GM12878 (cell line): ENCODE measurements around the gene CPLANE2. TPM values are rescaled to one million over a fixed set of nuclear protein-coding genes. Genes with fewer than 3 reads are reported as not detected.

Experiments
- ATAC-seq: fragments of 200-7000 bp; cut with Tn5 transposase; 3 replicates; pipeline ENCODE4 v1.9.1; 2020; ENCODE audit warnings: mild to moderate bottlenecking, moderate library complexity
- BruUV-seq: library from RNA; stranded (reverse); fragments of 400-500 nt; replicated peaks from 2 replicates; lab custom pipeline; 2021; lab: Mats Ljungman, UMichigan
- CTCF ChIA-PET: fragments of 300-600 bp; sonication (Branson Sonifier 250); formaldehyde crosslinking; extraction: SDS; loops from one replicate; lab custom pipeline; 2021; ENCODE audit warnings: inconsistent platforms; lab: Yijun Ruan, JAX
- POLR2A ChIA-PET: fragments of 350-600 bp; formaldehyde crosslinking; extraction: SDS; loops from one replicate; lab custom pipeline; 2021; ENCODE audit warnings: inconsistent platforms; lab: Charles Lee
- RAD21 ChIA-PET: fragments of 300-600 bp; sonication (Branson Sonifier 250); formaldehyde crosslinking; loops from one replicate; lab custom pipeline; 2023; ENCODE audit warnings: antibody characterized with exemption; ENCODE audit not compliant: unreplicated experiment; lab: Charles Lee
- SMC1A ChIA-PET: fragments of 300-600 bp; sonication (Branson Sonifier 250); formaldehyde crosslinking; loops from one replicate; lab custom pipeline; 2023; ENCODE audit not compliant: unreplicated experiment, uncharacterized antibody; lab: Charles Lee
- DNase-seq: peaks from one replicate; pipeline ENCODE4 v3.0.0-alpha.2; 2011; ENCODE audit warnings: low read depth, low spot score
- FAIRE-seq: peaks from 3 replicates; lab custom pipeline; 2011; peaks lifted over from hg19 to GRCh38; lab: Jason Lieb, UNC
- H2AFZ ChIP-seq: 2 replicates; pipeline ENCODE4 v1.6.0; 2011; ENCODE audit warnings: low read depth, low read length, control low read depth; ENCODE audit not compliant: control insufficient read depth
- H3K27ac ChIP-seq: 2 replicates; pipeline ENCODE4 v1.5.1; 2011; ENCODE audit warnings: control low read depth; ENCODE audit not compliant: control insufficient read depth, insufficient read depth
- H3K27me3 ChIP-seq, 2 experiments: replicated peaks in 1 of 2; 2 replicates each; pipeline versions ENCODE4 v1.6.0 to v1.6.1; 2011; ENCODE audit warnings: low read length in 1 of 2; ENCODE audit not compliant: control insufficient read depth in 2 of 2, insufficient read depth in 2 of 2
- H3K36me3 ChIP-seq, 2 experiments: 2 replicates each; pipeline ENCODE4 v1.5.1; 2011; ENCODE audit warnings: low read length in 1 of 2; ENCODE audit not compliant: control insufficient read depth in 2 of 2, insufficient read depth in 2 of 2
- H3K4me1 ChIP-seq: 2 replicates; pipeline ENCODE4 v1.6.1; 2011; ENCODE audit warnings: mild to moderate bottlenecking, low read length, moderate library complexity, mixed read lengths; ENCODE audit not compliant: control insufficient read depth, insufficient read depth
- H3K4me2 ChIP-seq: 2 replicates; pipeline ENCODE4 v1.6.0; 2011; ENCODE audit warnings: control low read depth; ENCODE audit not compliant: control insufficient read depth, insufficient read depth
- H3K4me3 ChIP-seq: fragments of 200-600 bp; sonication (generic); 2 replicates; pipeline ENCODE4 v1.5.1; 2016
- H3K79me2 ChIP-seq: 2 replicates; pipeline ENCODE4 v1.6.0; 2011; ENCODE audit warnings: low read length; ENCODE audit not compliant: control insufficient read depth, insufficient read depth
- H3K9ac ChIP-seq: 2 replicates; pipeline ENCODE4 v1.8.0; 2011; ENCODE audit warnings: low read length, control low read depth, mixed read lengths; ENCODE audit not compliant: control insufficient read depth, insufficient read depth
- H3K9me3 ChIP-seq: replicated peaks from 3 replicates; pipeline ENCODE4 v1.5.1; 2011; ENCODE audit warnings: mild to moderate bottlenecking, low read length; ENCODE audit not compliant: control insufficient read depth, insufficient read depth
- H4K20me1 ChIP-seq: 2 replicates; pipeline ENCODE4 v1.6.0; 2011; ENCODE audit not compliant: control insufficient read depth, insufficient read depth
- CUX1 ChIP-seq: IDR thresholded peaks from 2 replicates; pipeline ENCODE4 v1.6.1; 2012; ENCODE audit warnings: improper control_type of control experiment, low read depth, low read length; ENCODE audit not compliant: insufficient replicate concordance
- FOXM1 ChIP-seq: IDR thresholded peaks from 2 replicates; pipeline ENCODE4 v1.6.1; 2012; ENCODE audit warnings: low read depth, mild to moderate bottlenecking, inconsistent platforms, low read length, moderate library complexity
- JUNB ChIP-seq: IDR thresholded peaks from 2 replicates; pipeline ENCODE4 v1.6.1; 2016; ENCODE audit warnings: antibody characterized with exemption, mild to moderate bottlenecking
- KDM1A ChIP-seq: fragments of 200-600 bp; sonication (generic); IDR thresholded peaks from 2 replicates; pipeline ENCODE4 v1.6.1; 2016; ENCODE audit warnings: borderline replicate concordance
- NR2F1 ChIP-seq: fragments of 450-650 bp; conservative IDR thresholded peaks from 2 replicates; pipeline ENCODE4 v1.6.1; 2017; ENCODE audit warnings: mild to moderate bottlenecking
- PAX8 ChIP-seq: fragments of 450-650 bp; IDR thresholded peaks from 2 replicates; pipeline ENCODE4 v1.6.1; 2017; ENCODE audit warnings: mild to moderate bottlenecking, moderate library complexity
- PKNOX1 ChIP-seq: fragments of 450-650 bp; IDR thresholded peaks from 2 replicates; pipeline ENCODE4 v1.6.1; 2016; ENCODE audit warnings: mild to moderate bottlenecking
- SKIL ChIP-seq: fragments of 450-650 bp; IDR thresholded peaks from 2 replicates; pipeline ENCODE4 v1.6.1; 2017; ENCODE audit warnings: mild to moderate bottlenecking, low read depth, inconsistent platforms; ENCODE audit not compliant: poor library complexity, severe bottlenecking
- SMAD5 ChIP-seq: IDR thresholded peaks from 2 replicates; pipeline ENCODE4 v1.6.1; 2016; ENCODE audit warnings: antibody characterized with exemption, low read depth
- SUPT20H ChIP-seq: IDR thresholded peaks from 2 replicates; pipeline ENCODE4 v1.6.1; 2011; ENCODE audit warnings: low read depth, mild to moderate bottlenecking, low read length, moderate library complexity, borderline replicate concordance; ENCODE audit not compliant: control insufficient read depth
- ZNF687 ChIP-seq: fragments of 450-650 bp; IDR thresholded peaks from 2 replicates; pipeline ENCODE4 v1.6.1; 2017; ENCODE audit warnings: mild to moderate bottlenecking, moderate library complexity
- WGBS: methylation state at CpG from one replicate; pipeline ENCODE4 v1.1.6; 2016; ENCODE audit warnings: low lambda C conversion rate; ENCODE audit not compliant: insufficient replicate concordance, insufficient coverage; ENCODE audit errors: missing lambda C conversion rate; 5-methylcytosine and 5-hydroxymethylcytosine counted together
- in situ Hi-C: fragments of 300-500 bp; cut with MboI; formaldehyde crosslinking; loops from 9 replicates; pipeline ENCODE4 v1.14.3; 2018; ENCODE audit warnings: mixed read lengths
- intact Hi-C: fragments of 100-400 bp; cut with micrococcal nuclease; formaldehyde crosslinking; loops from one replicate; pipeline ENCODE4 v1.14.2; 2022; ENCODE audit not compliant: unreplicated experiment
- polyA plus RNA-seq, 11 experiments: library from polyadenylated mRNA; depleted of rRNA in 4 of 11; unstranded in 6 of 11; stranded (reverse) in 5 of 11; fragments of >200 nt; fragmentation: Nextera tagmentation in 4 of 11; fragmentation: Illumina TruSeq in 1 of 11; extraction: Ambion mirVana in 4 of 11; extraction: Trizol in 1 of 11; gene quantifications; 1 replicate in 1 of 11; 2 replicates in 10 of 11; pipeline versions ENCODE4 v1.2.1 to v1.2.3, GENCODE V29; 2011 to 2016; ENCODE audit warnings: inconsistent platforms in 2 of 11, missing spikeins in 2 of 11, low read depth in 1 of 11
- total RNA-seq, 4 experiments: library from RNA; depleted of rRNA in 3 of 4; stranded (reverse); fragments of >200 nt in 3 of 4; fragmentation: Illumina TruSeq in 1 of 4; extraction: Trizol in 1 of 4; gene quantifications; 2 replicates each; pipeline versions ENCODE4 v1.2.1 to v1.2.3, GENCODE V29; 2013 to 2021

The CPLANE2 gene
- total and polyA plus RNA-seq, 10 of the 15 experiments (the other 5 are each of a cell fraction or from before 2014, with no cell fraction given) = 0.09 to 4.5 (median 2.3) TPM; not detected in 1

- Histone ChIP-seq H2AFZ (no peak overlapping the region), H3K9me3 (no peaks in the 10 kb centered on the region), H3K9ac (no peak overlapping the region), H4K20me1 (no peaks in the 10 kb centered on the region), H3K27me3 (no peaks in the 10 kb centered on the region), H3K4me2 (no peak overlapping the region), H3K4me1 (peaks cover 3% of the 10 kb centered on the region), H3K36me3 (0 out of 4 replicates have a peak, but pooled peaks cover under 1 to 2% of the 10 kb centered on the region in 2 experiments), H3K27ac (no peak overlapping the region), H3K4me3 (no peak overlapping the region), H3K79me2 (no peaks in the 10 kb centered on the region)
- DNase-seq = no peak
- FAIRE-seq = no peak
- POLR2A ChIA-PET = no interaction called here
- in situ Hi-C loops (loop anchor here (5.0 kb wide), 1 partner anchor 166 kb away; no protein-coding TSS in a partner anchor), intact Hi-C loops (no loop called here)
- CTCF ChIA-PET = interaction anchor here (1.0 to 4.7 kb wide), 10 partner anchors 9 to 164 kb away, joined by 3 to 40 read pairs (median 6); partner anchors contain the start of gene FBXO42
- no TSS peak for BruUV-seq
- SMC1A ChIA-PET = interaction anchor here (1.6 to 3.6 kb wide), 5 partner anchors 24 to 163 kb away, joined by 4 to 22 read pairs (median 6); no protein-coding TSS in a partner anchor
- RAD21 ChIA-PET = interaction anchor here (0.9 to 2.4 kb wide), 3 partner anchors 22 to 165 kb away, joined by 3 to 18 read pairs (median 3); no protein-coding TSS in a partner anchor
- ATAC-seq = no peak
- WGBS = 36% methylated on average over 8 of the region's 8 CpGs
- no peak for TF ChIP-seq PKNOX1
- TF ChIP-seq KDM1A = no peak
- no peak for TF ChIP-seq CUX1
- no peak for TF ChIP-seq NR2F1
- no peak for TF ChIP-seq JUNB
- TF ChIP-seq SKIL = no peak
- TF ChIP-seq FOXM1 = no peak
- no peak for TF ChIP-seq SMAD5
- no peak for TF ChIP-seq ZNF687
- no peak for TF ChIP-seq PAX8
- TF ChIP-seq SUPT20H = no peak
Measured at GRCh38 chr1:16243215-16243610, 6.2 kb upstream of the CPLANE2 start.
